GM19239 (cell line): ENCODE data around the gene SPON2.

Source experiments
- DNase-seq: peaks from one replicate; pipeline ENCODE4 v3.0.0; 2011; ENCODE audit warnings: low spot score; ENCODE audit not compliant: insufficient read length
- FAIRE-seq: peaks from 2 replicates; lab custom pipeline; 2011; peaks lifted over from hg19 to GRCh38; lab: Jason Lieb, UNC

SPON2 gene

GRCh38 chr4:1172228-1172851, at the start of gene SPON2:
Gene SPON2 (minus strand): TSS chr4:1172583.
- DNase-seq (no peak), FAIRE-seq (no peak)

GRCh38 chr4:1221155-1221870, 48.9 kb upstream of the SPON2 start:
- FAIRE-seq: no peak
- DNase-seq: no peak

- FAIRE-seq: no peak
- no peak for DNase-seq
These were observed 48.2 kb upstream of the SPON2 start for GRCh38 chr4:1220566-1220965.

- no peak for FAIRE-seq
- no peak for DNase-seq
These were observed 47.2 kb upstream of the SPON2 start for GRCh38 chr4:1219566-1219950.

- FAIRE-seq (peak; percentile 99), DNase-seq (peak; percentile 73)
These were observed 46.5 kb upstream of the SPON2 start for GRCh38 chr4:1218634-1219565.

- no peak for FAIRE-seq
- no peak for DNase-seq
These were observed 45.0 kb upstream of the SPON2 start for GRCh38 chr4:1217366-1217765.

GRCh38 chr4:1216869-1217294, 44.5 kb upstream of the SPON2 start:
- DNase-seq (peak; percentile 81), FAIRE-seq (peak; percentile 90)

- FAIRE-seq (no peak), DNase-seq (no peak)
These were observed 43.8 kb upstream of the SPON2 start for GRCh38 chr4:1216076-1216614.

GRCh38 chr4:1215141-1216075, 43.0 kb upstream of the SPON2 start:
- DNase-seq (no peak), FAIRE-seq (peak; percentile 76)

GRCh38 chr4:1214101-1215095, 42.0 kb upstream of the SPON2 start:
- DNase-seq: no peak
- FAIRE-seq: no peak

GRCh38 chr4:1213336-1213995, 41.1 kb upstream of the SPON2 start:
- FAIRE-seq (no peak), DNase-seq (no peak)

- DNase-seq: no peak
- FAIRE-seq: no peak
These were observed 40.4 kb upstream of the SPON2 start for GRCh38 chr4:1212546-1213335.

- DNase-seq (no peak), FAIRE-seq (no peak)
These were observed 39.6 kb upstream of the SPON2 start for GRCh38 chr4:1211891-1212545.

GRCh38 chr4:1211371-1211770, 39.0 kb upstream of the SPON2 start:
- DNase-seq (no peak), FAIRE-seq (no peak)

GRCh38 chr4:1210971-1211370, 38.6 kb upstream of the SPON2 start:
- FAIRE-seq (no peak), DNase-seq (no peak)

- DNase-seq (no peak), FAIRE-seq (no peak)
These were observed 38.0 kb upstream of the SPON2 start for GRCh38 chr4:1210241-1210841.
